GM18520 (cell line): ENCODE measurements around the gene GLOD5.

Source experiments
- ATAC-seq: cut with Tn5 transposase; IDR thresholded peaks from one replicate; pipeline ENCODE4 v1.9.1; 2021; ENCODE audit not compliant: unreplicated experiment

The GLOD5 gene

DNA sequence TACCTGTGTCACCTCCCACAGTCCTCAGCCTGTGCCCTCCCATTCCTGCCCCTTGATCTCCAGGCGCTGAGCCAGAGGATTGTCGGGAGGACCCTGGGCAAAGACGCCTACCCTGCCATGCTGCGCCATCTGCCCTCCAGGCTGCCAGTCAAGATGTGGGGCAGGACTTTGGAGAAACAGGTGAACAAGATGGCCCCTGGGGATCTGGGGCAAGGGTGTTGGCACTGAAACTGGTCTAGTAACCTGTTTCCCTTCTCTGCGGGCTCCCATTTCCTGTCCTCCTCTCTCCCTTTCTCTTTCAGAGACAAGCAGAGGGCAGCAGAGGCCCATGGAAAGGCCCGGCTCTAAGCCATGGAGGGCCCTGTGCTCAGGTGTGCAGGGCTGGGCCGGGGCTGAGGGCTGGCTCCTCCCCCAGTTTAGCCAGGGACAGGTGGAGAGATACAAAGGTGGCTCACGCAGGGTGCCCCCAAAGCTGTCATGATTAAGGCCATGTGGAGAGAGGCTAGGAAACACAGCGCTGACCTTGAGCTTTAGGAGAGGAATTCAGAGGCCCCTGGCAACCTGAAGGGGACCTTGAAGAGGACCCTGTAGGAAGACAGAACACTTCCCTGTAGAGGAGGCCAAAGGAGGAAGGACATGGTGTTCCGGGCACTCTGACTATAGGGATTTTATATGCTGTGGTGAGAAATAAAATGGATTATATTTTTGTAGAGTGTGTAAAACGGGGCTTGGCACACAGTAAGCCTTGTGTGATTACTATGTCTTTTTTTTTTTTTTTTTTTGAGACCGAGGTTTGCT, at the start of gene GLOD5:
Gene GLOD5 (plus strand): TSS at position 74 of the 798 bp plus-strand sequence. CDS start 44 bp downstream, at position 118.
- ATAC-seq, result no peak

DNA sequence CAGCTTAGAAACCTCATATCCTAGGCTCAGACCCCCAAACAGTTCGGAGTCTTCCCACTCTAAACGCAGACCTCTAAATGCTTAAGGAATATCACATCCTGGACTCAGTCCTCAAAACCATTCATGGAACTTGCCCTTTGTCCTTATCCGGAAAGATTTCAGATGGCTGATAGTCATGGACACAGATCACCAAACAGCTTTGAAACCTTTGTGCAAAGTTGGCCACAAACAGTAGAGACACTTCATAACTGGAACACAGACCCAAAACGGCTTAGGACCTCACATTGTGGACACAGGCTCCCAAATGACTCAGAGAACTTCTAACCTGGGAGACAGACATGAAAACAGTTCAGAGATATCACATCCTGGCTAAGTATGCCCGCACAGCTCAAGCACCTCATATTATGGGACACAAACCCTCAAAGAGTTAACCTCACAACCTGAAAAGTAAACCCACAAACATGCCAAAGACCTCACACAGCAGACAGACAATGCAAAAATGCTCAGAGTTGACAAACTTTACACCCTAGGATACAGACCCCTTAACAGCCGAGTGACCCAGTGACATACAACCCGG, 49.5 kb upstream of the GLOD5 start:
- no peak for ATAC-seq

DNA sequence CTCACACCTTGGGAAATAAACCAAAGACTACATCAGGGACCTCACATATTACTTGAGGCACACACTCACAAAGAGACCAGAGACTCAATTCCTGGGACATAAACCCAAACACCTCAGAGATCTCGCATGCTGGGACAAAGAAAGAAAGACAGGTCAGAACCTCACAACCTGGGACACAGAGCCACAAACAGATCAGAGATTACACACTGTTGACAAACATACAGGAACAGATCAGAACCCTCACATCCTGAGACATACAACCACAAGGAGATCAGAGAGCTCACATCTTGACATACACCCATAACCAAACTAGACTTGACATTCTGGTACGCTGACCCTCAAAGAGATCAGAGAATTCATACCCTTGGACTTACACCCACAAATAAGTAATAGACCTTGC, 47.7 kb upstream of the GLOD5 start:
- no peak for ATAC-seq

DNA sequence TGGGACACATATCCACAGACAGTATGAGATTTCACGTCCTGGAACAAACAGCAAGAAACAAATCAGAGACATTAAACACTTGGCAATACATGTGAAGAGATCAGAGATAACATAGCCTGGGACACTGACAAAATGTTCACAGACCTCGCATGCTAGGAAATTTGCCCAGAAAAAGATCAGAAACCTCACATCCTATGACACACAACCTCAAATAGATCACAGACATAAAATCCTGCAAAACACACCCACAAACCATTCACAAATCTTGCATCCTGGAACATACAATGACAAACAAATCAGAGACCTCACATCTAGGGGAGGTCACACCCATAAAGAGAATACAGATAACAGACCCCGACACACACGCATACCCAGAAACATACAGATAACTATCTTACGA, 47.0 kb upstream of the GLOD5 start:
- no peak for ATAC-seq

DNA sequence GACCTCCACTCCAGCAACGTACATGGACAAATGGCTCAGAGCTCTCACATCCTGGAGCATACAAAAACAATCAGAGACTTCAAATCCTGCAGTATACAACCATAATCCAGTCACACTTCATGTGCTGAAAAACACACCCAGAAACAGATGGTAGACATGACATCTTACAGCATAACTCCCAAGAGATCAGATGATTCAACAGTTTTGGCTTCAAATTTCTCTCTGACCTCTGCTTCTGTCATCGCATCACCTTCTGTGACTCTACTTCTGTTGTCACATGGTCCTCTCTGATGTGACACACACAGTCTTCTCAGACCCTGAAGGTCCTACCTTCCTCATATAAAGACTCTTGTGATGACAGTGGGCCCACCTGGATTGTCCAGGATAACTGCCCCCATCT, 46.5 kb upstream of the GLOD5 start:
- ATAC-seq, result no peak

DNA sequence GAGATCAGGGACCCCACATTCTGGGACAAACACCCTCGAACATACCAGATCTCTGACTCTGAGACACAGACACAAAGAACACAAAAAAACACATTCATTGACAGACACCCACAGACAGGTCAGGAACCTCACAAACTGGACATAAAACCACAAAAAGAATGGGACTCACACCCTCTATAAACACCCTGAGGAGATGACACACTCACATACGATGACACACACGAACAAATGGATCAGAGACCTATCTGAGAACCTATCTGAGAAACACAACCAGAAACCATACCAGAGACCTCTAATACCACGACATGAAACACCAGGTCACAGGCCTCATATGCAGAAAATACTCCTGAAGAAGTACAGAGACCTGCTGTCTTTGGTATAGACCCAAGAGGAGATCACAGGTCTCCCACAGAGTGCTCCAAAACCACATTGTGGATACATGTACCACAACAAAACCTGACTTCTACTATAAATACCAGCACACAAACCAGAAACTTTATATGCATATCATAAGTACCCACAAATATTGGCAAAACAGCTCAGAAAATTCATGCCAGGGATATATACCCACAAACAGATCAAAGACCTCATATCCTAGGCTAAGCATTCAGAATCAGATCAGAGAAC, 45.6 kb upstream of the GLOD5 start:
- no peak for ATAC-seq

DNA sequence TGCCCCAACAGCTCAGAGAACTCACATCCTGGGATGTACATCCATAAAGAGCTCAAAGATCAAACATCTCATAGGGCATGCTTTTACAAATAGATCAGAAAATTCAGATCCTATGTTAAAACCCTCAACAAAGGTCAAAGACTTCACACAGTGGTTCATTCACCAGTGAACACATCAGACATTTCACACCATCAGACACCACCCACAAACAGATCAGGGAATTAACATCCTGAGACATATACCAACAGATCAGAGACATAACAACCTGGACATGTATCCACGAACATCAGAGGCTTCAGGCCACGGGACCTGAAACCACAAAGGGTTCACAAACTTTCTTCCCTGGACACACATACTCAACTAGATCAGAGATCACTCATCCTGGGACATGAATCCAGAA, 41.6 kb upstream of the GLOD5 start:
- no peak for ATAC-seq

DNA sequence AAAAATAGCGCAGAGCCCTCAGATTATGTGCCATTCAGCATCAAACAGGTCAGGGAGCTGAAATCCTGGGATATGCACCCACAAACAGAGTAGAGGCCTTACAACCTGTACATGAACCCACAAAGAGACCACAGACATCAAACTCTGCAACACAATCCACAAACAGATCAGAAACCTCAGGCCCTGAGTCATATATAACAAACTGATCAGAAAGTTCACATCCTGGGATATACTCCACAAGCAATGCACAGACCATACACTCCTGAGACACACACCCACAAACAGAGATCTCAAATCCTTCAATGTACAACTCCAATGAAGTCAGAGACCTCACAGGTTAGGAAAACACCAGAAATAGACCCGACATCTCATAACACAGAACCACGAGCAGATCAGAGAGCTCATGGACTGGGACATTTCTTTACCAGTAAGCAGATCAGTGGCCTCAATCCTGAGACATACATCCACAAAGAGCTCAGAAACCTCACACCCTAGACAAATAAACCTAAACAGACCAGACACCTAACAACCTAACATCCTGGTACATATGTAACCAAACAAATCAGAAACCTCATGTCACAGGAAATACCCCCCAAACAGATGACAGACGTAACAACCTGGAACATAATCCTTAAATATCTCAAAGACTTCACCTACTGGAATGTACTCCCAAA, 40.8 kb upstream of the GLOD5 start:
- ATAC-seq, result no peak

DNA sequence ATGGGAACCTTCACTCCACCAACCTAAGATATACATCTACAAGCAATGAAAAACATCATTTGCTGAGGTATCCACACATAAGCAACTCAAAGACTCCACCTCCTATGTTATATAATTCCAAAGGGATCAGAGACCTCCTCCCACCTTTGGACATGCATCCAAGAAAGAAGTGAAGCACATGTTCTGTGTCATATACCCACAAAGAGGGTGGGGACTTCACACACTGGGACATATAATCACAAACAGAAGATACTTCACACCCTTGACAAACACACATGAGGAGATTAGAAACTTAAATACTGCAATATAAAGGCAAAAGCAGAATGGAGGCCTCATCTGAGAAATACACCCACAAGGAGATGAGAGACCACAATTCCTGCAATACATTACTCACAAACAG, 39.6 kb upstream of the GLOD5 start:
- no peak for ATAC-seq

DNA sequence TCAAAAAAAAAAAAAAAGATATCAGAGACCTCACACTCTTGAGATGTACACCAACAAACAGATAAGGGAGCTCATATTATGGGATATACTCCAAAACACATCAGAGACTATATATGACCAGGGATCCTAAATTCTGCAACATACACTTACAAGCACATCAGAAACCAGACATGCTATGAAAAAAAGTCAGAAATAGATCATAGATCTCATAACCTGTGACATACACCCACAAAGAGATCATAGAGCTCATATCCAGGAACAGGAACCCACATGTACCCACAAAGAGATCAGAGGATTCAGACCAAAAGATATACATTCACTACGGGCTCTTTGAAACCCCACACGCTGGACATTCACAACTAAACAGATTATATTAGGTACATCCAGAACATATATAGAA, 35.0 kb upstream of the GLOD5 start:
- ATAC-seq, result no peak

DNA sequence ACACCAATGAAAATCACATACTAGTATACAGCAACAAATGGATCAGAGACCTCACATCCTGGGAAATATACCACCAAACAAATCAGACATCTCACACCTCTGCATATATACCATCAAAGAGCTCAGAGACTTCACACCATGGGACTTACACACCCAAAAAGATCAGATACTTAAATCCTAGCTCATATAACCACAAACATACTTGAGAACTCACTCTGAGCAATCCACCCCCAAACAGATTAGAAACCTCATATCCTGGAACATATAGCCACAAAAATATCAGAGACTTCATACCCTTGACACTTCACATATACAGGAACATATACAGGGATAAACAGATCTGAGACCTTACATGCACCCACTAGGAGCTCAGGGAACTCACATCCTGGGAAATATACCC, 32.9 kb upstream of the GLOD5 start:
- no peak for ATAC-seq

DNA sequence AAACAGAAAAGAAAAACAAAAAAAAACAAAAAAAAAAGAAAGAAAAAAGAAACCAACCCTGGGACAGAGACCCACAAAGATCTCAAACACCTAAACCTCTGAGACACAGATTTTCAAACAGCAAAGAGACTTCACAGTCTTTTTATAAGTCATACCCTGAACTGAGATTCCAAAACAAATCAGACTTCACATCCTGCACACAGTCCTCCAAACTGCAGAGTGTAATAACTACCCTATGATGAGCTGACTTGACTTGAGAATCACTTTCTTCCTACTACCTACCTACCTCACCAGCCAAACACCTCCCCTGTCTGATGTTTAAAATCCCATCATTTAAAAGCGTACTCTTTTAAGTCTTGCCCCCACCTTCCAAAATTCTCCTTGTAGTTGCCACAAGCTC, 25.2 kb upstream of the GLOD5 start:
- ATAC-seq, result no peak

DNA sequence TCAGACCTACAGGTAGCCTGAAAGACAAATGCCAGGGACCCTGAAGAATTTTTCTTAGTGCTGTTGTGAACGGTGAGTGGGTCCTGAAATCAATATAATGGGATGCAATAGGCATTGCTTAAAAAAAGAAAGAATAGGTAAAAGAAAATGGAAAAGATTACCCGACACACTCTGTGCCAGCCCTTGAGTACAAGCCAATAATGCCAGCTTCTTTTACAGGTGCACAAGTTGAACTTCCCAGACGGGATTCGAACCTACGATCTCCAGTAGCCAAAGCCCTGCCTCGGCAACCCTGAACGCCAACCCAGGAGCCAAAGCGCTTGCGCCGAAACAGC, 24.7 kb upstream of the GLOD5 start:
- ATAC-seq, result no peak

DNA sequence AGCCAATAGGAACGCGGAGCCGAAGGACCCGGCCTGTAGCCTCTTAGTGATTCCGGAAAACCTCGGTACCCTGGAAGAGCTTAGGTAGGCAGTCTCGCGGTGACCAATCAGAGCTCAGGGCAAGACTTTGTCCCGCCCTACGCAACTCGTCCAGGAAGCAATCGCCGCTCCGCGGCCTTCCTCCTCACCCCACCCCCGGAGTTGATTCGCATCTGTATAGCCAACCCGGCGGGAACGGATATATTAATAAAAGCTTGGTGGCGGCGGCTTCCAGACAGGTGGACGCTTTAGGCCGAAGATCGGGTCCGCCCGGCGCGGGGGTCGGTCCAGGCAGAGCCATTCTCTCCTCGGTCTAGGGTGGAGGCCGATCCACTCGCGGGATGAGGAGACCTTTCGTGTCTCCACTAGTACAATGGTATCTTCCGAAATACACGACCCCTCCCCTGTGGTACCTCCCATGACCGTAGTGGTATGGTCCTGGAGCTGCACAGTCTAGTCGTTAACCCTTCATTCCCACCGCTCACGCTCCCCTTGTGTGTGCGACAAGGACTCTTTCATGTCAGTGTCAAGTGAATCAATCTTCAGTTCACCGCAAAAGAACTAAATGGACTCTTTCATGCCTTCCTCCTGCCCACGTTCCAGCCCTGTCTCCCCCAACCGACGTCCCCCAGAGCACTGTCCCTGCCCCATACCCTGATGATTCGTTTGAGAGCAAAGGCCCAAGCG, 24.2 kb upstream of the GLOD5 start:
- peak; percentile 98 for ATAC-seq

DNA sequence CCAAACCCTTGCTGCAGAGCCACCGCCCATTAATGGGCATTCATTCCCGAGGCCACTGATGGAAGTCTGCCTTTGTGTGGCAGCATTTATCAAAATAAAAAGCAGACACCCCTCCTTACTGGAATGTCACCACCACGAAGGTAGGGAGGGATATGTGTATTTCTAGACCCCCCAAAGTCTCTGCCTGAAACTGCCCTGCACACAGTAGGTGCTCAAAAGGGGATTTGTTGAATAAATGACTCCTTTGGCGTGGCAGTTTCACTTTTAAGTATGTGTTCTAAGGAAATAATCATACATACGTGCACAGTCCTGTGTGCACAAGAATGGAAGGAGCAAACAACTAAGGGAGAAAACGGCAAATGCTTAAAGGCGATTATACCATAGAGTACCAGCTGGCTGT, 23.6 kb upstream of the GLOD5 start:
- no peak for ATAC-seq

DNA sequence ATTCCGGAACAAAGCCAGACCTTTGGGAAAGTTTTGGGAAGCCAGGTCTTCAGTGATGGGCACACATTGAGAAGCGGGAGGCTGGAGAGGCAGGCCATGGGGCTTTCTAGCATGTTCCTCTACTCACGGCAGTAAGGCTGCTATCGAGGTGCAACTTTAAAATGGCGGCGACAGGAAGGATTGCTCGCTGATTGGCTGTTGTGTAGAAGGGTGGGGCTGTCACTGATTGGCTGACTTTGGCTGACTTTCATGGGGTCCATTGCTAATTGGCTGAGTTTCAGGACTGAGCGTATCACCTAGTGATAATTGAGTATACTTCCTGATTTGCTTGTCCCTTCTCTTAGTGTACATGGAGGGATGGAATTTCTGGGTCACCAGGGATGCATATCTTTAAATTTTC, 19.7 kb upstream of the GLOD5 start:
- no peak for ATAC-seq

DNA sequence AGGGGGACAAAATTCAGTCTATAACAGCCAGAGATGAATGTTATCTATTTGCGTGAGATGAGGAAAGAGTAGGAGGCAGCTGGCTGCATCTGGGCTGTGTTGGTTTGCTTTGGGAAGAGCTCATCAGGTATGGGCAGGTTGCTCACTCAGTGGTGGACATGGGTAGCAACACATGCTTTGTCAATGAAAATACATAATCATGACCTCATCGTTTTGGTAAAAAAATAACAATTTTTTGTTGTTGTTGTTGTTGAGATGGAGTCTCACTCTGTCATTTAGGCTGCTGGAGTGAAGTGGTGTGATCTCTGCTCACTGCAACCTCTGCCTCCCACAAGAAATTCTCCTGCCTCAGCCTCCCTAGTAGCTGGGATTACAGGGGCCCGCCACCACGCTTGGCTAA, 16.3 kb upstream of the GLOD5 start:
- ATAC-seq, result no peak

DNA sequence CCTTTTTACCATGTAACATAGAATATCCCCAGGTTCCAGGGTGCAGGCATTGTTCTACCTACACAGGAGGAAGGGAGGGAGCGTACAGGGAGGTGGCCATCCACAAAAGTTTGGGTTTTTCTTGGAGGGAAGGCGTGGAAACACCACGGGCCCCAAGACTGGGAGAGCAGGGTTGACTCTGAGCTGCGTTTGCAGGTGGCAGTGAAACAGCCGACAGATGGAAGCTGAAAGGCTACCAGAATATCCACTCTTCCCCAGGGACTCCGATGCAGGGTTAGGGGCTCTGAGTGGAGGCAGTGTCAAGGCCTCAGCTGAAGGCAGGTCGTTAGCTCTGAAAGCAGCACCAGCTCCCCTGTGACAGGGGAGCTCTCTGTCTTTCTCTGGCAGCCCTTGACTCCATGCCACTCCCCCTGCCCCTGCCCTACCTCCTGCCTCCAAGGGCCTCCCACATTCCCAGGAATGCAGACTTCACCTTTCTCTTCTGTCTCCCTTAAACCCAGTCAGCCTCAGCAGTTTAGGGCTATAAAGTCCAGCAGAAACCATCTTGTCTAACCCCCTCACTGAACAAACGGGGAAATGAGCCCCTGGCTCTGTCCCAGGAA, 14.0 kb upstream of the GLOD5 start:
- no peak for ATAC-seq

DNA sequence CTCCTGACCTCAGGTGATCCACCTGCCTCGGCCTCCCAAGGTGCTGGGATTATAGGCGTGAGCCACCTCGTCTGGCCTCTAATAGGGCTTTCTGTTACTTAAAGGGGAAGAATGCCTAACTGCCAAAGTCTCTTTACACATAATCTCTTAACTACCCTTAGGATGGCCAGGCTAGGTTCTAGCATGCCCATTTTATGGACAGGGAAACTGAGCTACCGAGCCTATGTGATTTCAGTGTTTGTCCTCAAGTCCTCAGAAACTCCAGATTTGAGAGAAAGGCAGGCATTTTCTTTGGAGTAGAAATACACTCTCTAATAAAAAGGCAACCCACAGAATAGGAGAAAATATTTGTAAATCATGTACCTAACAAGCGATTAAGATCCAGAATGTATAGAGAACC, 12.4 kb upstream of the GLOD5 start:
- ATAC-seq, result no peak

DNA sequence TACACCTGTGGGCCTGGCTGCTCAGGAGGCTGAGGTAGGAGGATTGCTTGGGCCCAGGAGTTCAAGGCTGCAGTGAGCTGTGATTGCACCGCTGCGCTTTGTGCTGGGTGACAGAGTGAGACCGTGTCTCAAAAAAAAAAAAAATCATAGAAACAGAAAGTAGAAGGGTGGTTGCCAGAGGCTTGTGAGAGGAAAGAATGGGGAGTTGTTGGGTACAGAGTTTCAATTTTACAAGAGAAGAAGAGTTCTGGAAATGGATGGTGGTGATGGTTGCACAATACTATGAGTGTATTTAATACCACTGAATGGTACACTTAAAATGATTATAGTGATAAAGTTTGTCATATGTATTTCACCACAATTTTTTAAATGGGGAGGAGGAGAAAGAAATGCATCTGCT, 10.2 kb upstream of the GLOD5 start:
- ATAC-seq, result no peak

DNA sequence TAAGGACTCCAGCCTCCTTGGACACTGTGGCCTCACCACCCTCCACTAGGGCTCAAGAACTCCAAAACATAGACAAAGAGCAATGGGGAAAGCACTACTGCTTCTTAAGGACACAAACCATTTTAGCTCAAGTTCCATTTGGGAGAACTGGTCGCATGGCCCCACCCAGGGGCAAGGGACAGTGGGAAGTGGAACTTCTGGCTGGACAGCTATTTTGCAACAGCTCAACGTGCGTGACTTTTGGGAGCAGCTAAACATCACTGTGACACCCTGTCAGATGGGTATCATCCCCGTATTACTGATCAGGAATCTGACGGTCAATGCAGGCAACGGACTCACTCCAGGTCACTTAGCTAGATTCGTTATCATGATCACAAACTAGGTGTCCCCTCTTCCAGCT, 9.0 kb upstream of the GLOD5 start:
- ATAC-seq, result no peak
